ENCODE data around the gene CTDP1. TPM values are rescaled to one million over a fixed set of nuclear protein-coding genes. Genes with fewer than 3 reads are reported as not detected.
"Not testable (repeated sequence)": the region's sequence is repeated elsewhere in the genome, so short reads cannot be mapped to it uniquely, and the experiment has no call there.

CTDP1 gene
- total RNA-seq, 1 donor from 2014 or later = 20.8 TPM

DNA sequence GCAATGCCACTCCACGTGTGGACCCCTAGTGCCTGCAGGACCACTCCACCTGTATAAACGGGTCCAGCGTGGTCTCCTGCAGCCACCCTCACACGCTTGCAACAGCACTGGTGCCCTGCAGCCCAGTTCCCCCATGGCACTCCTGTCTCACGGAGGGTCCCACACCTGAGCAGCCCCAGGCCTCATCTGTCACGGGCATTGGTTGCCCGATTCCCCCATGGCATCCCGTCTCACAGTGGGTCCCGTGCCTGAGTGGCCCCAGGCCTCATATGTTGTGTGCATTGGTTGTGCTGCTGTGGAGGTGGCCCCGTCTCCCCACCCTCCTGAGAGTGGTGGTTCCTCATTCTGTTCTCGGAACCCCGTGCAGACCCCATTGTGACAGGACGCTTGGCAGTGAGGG, 43.4 kb downstream of the CTDP1 start:
- DNase-seq (ENCODE audit: low spot score) = no peak

DNA sequence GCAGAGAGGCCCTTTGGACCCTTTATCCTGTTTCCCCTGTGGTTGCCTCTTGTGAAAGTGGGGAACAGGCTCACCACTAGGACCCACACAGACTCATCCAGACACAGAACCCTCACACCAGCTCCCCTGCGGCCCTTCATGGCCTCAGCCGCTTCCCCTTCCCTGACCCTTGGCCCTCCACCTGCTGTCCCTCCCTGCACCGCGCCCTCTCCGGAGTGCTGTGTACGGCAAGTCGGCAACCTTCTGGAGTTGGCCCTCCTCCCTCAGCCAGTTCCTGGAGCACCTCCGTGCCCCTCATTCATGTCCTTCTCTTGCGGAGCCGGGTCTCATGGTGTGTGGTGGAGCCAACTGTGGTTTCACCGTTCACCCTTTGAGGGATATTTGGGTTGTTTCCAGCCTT, 44.0 kb downstream of the CTDP1 start:
- no peak for DNase-seq (ENCODE audit: low spot score)

DNA sequence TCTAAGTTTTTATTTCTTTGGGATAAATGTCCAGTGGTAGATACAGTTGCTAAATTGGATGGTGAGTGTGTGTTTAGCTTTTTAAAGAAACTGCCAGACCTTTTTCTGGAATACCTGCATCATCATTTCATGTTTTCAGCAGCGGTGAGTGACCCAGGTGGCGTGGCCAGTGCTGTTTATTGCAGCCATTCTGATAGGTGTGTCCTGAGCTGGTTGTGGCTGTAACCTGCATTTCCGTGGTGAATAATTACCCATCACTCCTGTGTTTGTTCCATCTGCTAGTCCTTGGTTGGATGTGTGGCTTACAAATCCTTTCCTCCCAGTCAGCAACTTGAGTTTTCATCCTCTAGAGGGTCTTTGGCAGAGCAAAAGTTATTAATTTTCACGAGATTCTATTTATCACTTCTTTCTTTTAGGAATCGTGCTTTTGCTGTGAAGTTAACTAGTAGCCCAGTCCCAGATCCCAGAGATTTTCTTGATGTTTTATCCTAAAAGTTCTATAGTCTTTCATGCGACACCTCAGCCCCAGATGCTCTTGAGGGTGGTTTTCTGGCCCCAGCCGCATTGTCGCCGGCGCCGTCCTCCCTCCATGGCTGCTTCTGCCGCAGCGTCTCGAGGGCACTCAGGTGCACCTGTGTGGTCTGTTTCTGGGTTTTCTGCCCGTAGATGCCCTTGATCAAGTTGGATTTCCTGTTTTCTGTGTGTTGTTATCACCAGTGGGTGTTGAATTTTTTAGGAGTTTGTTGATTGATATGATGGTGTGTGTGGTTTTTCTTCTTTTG, 44.9 kb downstream of the CTDP1 start:
- DNase-seq (ENCODE audit: low spot score) = no peak

DNA sequence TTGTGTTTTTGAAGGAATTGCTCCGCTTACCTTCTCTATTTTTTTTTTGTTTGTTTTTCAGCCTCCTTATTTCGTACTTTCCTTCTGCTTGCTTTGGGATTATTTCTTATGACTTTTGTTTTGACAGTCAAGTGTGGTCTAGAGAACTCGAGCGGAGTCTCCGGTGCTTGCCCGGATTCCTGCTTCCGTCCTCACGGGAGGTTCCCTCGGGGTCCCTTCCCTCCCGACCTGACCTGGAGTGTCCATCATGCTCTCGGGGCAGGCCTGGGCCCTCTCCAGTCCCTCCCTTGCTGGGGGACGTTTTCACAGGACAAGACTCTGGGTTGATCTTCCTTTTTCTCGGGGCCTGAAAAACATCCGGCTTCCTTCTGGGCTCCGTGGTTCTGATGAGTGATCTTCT, 45.9 kb downstream of the CTDP1 start:
- no peak for DNase-seq (ENCODE audit: low spot score)

DNA sequence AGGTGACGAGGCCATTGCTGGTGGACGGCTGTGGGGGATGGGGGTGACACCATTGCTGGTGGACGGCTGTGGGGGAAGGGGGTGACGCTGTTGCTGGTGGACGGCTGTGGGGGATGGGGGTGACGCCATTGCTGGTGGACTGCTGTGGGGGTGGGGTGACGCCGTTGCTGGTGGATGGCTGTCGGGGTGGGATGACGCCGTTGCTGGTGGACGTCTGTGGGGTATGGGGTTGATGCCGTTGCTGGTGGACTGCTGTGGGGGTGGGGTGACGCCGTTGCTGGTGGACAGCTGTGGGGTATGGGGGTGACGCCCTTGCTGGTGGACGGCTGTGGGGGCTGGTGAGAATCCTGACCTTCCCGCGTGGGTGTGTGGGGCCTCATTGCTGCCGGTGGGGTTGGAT, 47.1 kb downstream of the CTDP1 start:
- no peak for DNase-seq (ENCODE audit: low spot score)

DNA sequence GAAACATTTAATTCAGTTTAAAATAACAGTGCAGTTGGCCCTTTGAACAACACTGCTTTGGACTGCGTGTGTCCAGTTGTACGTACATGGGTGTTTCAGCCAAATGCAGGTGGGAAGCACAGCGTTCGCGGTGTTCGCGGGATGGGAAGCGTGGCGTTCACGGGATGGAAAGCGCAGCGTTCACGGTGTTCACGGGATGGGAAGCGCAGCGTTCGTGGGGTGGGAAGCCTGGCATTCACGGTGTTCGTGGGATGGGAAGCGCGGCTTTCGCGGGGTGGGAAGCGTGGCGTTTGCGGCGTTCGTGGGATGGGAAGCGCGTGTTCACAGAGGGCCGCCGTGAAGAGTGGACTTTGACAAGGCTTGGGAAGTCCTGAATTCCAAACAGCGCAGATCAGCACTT, 47.6 kb downstream of the CTDP1 start:
- no peak for DNase-seq (ENCODE audit: low spot score)

DNA sequence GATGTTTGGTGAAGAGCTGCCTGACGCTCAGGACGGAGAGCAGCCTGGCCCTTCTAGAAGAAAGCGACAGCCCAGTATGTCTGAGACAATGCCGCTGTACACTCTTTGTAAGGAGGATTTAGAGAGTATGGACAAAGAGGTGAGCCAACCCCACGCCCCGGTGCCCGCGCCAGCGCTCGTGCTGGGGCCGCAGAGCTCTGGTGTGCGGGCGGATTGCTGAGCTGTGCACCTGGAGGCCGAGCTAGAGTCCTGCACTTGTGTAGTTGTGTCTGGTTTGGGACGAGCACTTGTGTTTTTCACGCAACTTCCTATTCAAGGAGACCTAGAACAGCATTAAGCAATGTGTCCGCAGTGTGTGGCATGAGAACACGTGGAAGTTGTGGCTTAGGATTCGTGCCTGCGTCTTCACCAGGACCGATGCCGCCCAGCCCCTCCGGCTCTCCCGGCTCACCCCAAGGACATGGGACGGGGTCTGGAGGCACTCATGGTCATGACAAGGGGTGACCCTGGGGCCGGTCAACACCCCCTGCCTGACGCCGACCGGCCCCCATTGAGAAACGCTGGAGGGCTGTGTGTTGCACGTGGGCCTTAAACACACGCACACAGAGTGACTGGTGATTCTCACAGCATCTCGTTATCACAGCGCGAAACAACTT, 49.5 kb downstream of the CTDP1 start:
- no peak for DNase-seq (ENCODE audit: low spot score)

DNA sequence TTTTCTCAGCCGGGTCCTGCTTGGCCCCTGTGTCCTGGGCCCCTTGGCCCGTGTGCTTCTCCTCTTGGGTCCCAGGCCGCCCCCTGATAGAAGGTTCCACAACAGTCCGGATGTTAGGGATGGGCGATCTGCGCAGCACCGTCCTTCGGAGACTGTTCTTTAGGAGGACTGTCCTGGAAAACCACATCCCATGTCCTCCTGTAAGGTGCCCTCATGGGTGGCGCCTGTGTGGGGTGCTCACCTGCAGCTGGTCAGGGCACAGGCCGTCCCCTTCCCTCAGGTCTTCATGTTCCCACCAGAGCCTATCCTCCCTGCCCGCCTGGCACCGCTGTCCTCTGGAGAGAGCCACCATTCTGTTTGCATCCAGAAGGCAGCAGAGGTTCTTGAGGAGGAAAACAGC, 50.0 kb downstream of the CTDP1 start:
- no peak for DNase-seq (ENCODE audit: low spot score)

DNA sequence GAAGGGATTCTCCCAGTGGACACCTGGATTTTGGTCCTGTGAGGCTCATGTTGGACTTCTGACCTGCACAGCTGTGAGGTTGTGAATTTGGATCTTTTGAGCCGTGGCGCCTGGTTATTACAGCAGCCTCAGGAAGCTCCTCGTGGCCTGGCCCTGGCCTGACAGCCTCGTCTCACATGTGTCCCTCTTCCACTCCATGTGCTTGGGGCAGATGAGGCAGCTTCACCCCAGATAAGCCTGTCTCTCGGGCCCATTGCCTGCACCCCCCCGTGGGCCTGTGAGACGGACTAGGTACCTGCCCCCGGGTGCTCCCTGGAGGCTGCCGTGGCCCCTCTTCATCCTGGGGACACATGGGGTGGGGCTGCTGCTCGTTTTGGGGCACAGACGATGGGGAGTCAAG, 51.2 kb downstream of the CTDP1 start:
- DNase-seq (ENCODE audit: low spot score) = no peak

DNA sequence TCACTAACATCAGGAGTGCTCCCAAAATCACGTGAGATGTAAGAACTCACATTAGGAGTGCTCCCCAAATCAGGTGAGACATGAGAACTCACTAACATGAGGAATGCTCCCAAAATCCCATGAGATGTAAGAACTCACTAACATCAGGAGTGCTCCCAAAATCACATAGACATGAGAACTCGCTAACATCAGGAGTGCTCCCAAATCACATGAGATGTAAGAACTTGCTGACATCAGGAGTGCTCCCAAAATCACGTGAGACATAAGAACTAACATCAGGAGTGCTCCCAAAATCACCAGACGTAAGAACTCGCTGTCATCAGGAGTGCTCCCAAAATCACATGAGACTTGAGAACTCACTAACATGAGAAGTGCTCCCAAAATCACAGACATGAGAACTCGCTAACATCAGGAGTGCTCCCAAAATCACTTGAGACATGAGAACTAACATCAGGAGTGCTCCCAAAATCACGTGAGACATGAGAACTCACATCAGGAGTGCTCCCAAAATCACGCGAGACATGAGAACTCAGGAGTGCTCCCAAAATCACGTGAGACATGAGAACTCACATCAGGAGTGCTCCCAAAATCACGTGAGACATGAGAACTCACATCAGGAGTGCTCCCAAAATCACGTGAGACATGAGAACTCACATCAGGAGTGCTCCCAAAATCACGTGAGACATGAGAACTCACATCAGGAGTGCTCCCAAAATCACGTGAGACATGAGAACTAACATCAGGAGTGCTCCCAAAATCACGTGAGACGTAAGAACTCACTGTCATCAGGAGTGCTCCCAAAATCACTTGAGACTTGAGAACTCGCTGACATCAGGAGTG, 52.5 kb downstream of the CTDP1 start:
- not testable (repeated sequence) for DNase-seq (ENCODE audit: low spot score)

DNA sequence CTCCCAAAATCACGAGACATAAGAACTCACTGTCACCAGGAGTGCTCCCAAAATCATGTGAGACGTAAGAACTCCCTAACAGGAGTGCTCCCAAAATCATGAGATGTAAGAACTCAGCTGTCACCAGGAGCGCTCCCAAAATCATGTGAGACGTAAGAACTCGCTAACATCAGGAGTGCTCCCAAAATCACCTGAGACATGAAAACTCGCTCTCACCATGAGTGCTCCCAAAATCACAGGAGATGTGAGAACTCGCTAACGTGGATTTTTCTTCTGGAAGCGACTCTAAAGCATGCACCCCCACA, 53.1 kb downstream of the CTDP1 start:
- DNase-seq (ENCODE audit: low spot score) = no peak

DNA sequence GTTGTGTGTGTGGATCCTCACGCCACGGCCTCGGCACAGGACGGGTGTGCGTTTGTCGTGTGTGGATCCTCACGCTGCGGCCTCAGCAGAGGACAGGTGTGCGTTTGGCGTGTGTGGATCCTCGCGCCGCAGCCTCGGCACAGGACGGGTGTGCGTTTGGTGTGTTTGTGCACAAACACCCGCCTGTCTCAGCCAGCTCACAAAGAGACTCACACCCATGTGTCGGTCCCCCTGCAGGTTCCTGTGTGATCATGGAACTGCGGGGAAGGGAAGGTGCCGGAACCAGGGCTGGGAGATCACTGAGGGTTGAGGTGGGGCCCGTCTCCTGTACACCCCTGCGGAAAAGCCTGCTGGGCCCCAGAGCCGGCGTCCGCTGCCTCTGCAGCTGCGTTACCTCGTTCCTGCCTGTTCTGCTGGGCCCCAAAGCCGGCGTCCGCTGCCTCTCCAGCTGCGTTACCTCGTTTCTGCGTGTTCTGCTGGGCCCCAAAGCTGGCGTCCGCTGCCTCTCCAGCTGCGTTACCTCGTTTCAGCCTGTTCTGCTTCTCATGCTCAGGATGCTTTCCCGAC, 53.6 kb downstream of the CTDP1 start:
- DNase-seq (ENCODE audit: low spot score) = no peak

DNA sequence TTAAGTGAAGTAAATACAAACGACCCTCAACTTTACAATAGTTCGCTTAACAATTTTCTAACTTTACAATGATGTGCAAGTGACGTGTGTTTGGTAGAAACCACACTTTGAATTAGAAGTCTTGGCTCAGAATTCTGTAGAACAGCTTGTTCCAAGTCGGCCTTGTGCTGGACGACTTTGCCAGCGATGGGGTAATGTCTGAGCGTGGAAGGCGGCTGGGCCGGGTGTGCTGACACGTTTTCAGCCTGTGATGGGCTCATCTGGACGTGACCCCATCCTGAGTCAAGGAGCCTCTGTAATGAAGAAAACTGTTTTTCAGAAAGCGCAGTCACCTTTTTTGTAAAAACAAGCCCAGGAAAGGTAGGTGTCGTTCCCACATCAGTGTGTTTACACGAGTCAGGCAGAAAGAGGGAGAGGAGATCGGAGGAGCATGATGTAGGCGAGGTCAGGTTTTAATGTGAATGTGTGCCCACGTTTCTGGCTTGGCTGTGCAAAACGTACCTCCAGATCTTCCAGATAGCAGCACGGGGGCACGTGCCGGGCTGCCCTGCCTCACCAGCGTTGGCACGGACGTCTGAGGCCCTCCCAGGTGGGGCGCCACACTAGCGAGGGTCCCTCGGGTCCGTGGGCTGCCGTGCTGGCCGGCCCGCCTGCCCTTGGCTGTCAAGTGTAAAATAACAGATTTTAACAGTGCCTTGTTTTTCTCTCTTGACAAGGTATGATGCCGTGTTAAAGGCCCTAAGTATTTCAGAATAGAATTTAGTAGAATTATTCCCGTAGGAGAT, 54.6 kb downstream of the CTDP1 start:
- no peak for DNase-seq (ENCODE audit: low spot score)

DNA sequence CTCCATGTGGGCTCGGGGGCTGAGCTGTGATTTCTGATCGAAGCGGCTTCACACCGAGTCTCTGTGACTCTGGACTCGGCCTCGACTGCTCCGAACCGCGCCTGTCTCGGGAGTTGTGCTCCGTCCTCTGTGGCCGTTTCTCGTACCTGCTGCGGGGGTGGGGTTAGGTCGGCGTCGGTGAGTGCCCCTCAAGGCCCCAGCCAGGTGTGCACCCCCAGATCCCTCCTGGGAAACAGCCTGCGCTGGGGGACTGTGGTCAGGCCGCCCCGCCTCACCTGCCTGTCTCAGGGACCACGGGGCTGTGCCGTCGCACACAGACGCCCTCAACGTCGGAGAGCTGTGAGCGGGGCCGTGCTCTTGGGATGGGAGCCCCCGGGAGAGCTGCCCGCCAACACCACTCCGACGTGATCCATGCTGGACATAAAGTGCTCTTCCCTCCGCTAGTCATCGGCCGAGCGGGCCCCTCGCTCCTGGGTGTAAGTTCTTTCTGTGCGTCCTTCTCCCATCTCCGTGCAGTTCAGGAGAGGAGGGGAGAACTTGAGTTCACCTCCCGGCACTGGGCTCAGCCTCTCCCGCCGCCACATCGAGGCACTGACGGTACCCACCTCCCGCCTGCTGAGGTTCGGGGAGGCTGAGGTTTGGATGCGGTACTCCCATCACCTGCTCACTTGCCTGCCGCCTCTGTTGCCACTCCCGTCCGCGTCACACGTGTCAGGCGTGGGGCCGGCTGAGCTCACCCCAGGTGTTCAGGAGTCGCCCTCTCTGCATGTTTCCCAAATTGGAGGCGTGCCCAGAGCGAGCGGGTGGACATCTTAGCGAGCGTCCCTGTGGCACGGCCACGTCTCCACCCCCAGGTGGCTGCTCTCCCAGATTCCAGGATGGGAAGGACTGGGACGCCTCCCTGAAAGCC, 55.7 kb downstream of the CTDP1 start:
- no peak for DNase-seq (ENCODE audit: low spot score)

DNA sequence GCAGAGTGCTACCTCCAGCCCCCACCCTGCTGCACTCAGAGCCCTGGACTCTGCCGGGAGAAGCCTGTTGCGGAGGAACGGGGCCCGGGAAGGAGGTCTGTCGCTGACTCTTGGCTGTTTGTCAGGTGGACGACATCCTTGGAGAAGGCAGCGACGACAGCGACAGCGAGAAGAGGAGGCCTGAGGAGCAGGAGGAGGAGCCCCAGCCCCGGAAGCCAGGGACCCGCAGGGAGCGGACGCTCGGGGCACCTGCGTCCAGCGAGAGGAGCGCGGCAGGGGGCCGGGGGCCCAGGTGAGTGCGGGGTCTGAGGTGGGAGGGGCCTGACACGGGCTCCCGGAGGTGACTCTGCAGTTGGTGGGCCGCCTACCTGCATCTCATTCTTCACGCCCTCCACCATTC, 56.6 kb downstream of the CTDP1 start:
- no peak for DNase-seq (ENCODE audit: low spot score)

DNA sequence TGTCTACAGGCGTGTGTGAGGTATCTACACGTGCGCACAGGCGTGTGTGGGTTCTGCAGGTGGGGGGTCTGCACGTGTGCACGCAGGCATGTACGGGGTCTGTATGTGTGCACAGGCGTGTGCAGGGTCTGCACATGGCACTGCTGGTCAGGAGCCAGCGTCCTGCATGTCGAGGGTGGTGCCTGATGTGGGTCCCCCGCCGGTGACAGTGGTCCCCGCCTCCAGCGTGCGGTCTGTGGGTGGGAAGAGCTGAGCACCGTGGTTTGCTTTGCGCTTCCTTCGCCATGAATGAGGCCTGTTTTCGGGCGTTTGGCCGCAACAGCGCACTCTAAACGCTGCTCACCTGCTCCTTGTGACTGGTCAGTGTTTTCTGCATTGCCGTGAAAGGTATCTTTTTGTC, 57.2 kb downstream of the CTDP1 start:
- no peak for DNase-seq (ENCODE audit: low spot score)

DNA sequence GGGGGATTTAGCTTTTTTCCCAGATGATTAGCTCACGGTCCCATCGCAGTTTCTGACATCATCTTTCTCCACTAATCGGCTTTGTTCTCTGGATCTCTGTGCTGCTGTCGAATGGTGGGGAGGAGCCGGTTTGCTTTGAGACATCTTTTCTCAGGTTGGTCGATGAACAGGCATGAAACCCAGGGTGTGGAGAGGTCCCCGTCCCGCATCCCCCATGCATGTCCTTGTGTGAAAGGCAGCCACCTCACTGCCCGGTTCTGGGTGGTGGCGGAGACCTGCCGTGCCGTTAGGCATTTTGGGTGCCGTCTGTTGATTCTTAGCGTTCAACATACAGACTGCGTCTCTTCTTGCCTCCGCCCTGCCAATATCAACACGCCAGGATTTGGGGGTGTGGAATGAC, 57.8 kb downstream of the CTDP1 start:
- DNase-seq (ENCODE audit: low spot score) = no peak

DNA sequence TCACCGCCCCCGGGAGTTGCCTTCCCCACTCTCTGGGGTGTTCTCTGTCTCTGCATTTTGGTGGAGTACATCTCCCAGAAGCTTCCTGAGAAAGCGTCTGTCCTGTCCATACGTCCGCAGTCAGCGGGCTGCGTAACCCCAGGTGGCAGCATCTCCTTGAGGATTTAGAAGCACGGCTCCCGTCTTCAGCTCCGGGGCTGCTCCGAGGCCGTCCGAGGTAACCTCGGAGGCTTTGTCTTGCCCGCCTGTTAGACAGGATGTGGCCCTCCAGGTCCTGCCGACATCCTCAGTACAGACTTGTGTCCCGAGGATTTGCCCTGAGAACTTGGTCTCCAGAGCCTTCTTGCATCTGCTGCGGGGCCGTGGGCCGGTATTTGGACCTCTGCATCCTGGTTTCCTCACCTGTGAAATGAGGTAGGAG, 58.4 kb downstream of the CTDP1 start:
- peak; percentile 71 for DNase-seq (ENCODE audit: low spot score)

DNA sequence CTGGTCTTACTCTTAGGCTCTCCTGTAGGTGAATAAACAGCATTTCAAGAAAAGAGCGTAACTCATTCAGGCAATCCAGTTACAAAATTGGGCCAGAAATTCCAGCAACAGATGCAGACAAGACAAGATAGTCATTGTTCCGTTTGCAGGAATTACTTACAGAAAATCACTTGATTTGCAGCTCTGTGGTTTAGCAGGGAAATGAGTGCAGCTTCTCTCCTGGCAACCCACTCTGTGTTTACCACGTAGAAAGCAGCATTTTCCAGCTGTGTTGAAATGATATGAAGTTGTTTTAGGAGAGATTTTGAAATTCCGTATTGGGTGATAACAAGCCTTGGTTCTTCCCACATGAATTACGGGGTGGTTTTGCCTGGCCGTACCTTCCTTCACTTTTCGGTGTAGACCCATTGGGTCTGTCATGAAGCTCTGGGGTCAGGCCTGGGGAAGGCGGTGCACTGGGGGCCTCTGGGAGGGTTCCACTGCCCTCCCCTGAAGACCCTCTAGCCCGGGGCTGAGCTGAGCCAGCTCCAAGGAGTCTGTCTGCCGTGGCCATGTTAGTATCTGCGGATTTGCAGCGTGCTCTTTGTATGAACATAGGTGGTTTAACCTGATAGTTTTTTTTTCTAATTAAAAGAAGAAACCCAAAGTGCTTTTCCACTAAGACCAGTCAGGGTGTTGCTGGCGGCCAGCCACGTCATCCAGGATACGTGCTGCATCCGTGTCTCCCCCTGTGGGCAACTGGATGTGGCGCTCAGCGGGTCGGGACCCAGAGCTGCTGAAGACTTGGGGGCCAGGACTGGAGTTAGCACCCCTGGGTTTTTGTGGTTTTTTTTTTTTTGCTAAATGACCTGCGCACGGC, 59.2 kb downstream of the CTDP1 start:
- no peak for DNase-seq (ENCODE audit: low spot score)

All from mesenteric fat pad (tissue), 1 donor.